ENCODE results near the gene SLC27A2.
"Not testable (repeated sequence)": the region's sequence is repeated elsewhere in the genome, so short reads cannot be mapped to it uniquely, and the experiment has no call there.

The SLC27A2 gene

DNA sequence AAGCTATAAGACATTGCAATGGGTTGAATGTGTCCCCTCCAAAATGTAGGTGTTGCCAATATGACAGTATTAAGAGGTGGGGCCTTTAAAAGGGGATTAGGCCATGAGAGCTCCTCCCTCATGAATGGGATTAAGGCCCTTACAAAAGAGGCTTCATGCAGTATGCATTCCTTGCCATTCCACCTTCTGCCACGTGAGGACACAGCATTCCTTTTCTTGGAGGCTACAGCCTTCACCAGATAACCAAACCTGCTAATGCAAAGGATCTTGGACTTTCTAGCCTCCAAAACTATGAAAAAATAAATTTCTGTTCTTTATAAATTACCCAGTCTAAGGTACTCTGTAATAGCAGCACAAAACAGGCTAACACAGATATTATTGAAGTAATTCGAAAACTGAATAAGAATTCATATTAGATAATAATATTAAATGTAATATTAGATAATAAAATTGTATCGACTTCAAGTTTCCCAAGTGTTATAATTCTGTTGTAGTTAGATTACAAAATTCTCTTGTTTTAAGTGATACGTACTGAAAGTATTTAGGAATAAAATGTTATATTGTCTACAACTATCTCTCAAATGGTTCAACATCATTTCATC lies 33.5 kb upstream of the SLC27A2 start:
- H3K9me3 ChIP-seq (ENCODE audit: control insufficient read depth, insufficient read depth, low read length), result no peaks in the 10 kb centered on the region
- no peaks in the 10 kb centered on the region for H3K36me3 ChIP-seq (ENCODE audit: insufficient read depth, low read length)
- H3K4me1 ChIP-seq (ENCODE audit: insufficient read depth, low read length), result no peaks in the 10 kb centered on the region
- H3K9ac ChIP-seq (ENCODE audit: low read depth, low read length), result no peak overlapping the region

DNA sequence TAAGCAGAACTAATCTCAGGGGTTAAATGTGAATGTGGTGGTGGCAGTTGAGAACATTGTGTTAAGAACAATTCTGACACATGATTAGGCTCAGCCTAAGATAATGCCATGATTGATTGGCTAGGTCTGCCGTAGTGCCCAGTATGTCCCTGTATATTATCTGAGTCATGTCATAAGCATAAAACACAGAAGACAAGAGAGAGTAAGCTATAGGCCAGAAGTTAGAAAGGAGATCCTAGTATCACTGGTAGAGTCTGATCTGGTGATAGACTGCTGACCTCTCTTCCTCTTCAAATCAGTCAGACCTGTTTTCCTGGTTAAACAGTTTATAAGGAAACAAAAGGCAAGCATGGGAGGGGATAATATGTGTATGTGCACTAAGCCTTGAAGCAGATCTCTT lies 32.9 kb upstream of the SLC27A2 start:
- Histone ChIP-seq H3K36me3 (ENCODE audit: insufficient read depth, low read length) (no peaks in the 10 kb centered on the region), H3K9ac (ENCODE audit: low read depth, low read length) (no peak overlapping the region), H3K4me1 (ENCODE audit: insufficient read depth, low read length) (no peaks in the 10 kb centered on the region), H3K9me3 (ENCODE audit: control insufficient read depth, insufficient read depth, low read length) (no peaks in the 10 kb centered on the region)

DNA sequence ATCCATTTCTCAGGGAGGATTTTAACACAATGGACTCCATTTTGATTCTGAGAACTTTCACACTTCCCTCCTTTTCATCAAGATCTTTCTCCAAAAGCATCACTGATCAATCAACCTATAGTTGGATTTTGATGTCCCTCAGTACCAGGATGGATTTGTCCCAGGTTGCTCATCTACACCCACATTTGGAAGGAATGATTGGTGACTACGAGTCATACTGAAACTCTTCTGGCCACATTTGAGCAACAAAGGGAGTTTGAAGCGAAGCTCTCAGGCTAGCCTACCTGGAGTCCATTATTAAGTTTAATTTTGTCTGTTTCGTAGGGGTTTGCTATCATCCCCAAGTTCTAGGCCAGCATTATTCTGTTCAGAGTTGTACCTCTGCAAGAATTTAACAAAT lies 31.6 kb upstream of the SLC27A2 start:
- no peaks in the 10 kb centered on the region for H3K9me3 ChIP-seq (ENCODE audit: control insufficient read depth, insufficient read depth, low read length)
- no peaks in the 10 kb centered on the region for H3K4me1 ChIP-seq (ENCODE audit: insufficient read depth, low read length)
- no peaks in the 10 kb centered on the region for H3K36me3 ChIP-seq (ENCODE audit: insufficient read depth, low read length)
- H3K9ac ChIP-seq (ENCODE audit: low read depth, low read length), result no peak overlapping the region

DNA sequence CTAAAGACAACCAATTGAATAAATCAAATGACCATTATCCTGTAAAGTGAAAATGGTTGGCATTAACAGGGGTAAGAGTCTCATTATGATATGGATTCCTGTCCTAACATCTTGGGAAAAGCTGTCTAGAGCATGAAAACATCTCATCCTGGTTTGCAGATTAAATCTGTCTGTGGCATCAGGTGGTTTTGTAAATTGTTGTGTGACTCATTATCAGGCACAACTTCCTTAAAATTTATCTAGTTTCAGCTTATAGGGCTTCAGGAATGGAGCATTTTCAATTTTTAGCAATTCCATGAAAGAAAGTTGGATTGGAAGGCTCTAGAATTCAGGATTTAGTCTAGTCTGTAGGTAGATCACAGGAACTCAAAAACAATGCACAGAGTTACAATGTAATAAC lies 31.1 kb upstream of the SLC27A2 start:
- H3K9me3 ChIP-seq (ENCODE audit: control insufficient read depth, insufficient read depth, low read length), result no peaks in the 10 kb centered on the region
- no peak overlapping the region for H3K9ac ChIP-seq (ENCODE audit: low read depth, low read length)
- no peaks in the 10 kb centered on the region for H3K36me3 ChIP-seq (ENCODE audit: insufficient read depth, low read length)
- H3K4me1 ChIP-seq (ENCODE audit: insufficient read depth, low read length), result no peaks in the 10 kb centered on the region

DNA sequence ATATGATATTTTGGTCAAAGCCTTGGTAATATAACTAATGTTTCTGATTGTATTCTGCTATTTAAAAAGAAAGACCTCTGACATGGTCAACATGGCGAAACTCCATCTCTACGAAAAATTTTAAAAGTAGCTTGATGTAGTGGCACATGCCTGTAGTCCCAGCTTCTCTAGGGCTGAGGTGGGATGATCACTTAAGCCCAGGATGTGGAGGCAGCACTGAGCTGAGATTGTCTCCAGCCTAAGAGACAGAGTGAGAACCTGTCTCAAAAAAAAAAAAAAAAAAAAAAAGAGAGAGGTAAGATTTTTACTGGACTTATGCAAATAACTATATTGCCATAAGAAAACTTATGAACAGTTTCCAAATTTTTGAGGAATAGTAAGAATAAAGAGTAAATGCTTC lies 30.5 kb upstream of the SLC27A2 start:
- H3K4me1 ChIP-seq (ENCODE audit: insufficient read depth, low read length), result no peaks in the 10 kb centered on the region
- H3K36me3 ChIP-seq (ENCODE audit: insufficient read depth, low read length), result no peaks in the 10 kb centered on the region
- H3K9me3 ChIP-seq (ENCODE audit: control insufficient read depth, insufficient read depth, low read length), result no peaks in the 10 kb centered on the region
- no peak overlapping the region for H3K9ac ChIP-seq (ENCODE audit: low read depth, low read length)

DNA sequence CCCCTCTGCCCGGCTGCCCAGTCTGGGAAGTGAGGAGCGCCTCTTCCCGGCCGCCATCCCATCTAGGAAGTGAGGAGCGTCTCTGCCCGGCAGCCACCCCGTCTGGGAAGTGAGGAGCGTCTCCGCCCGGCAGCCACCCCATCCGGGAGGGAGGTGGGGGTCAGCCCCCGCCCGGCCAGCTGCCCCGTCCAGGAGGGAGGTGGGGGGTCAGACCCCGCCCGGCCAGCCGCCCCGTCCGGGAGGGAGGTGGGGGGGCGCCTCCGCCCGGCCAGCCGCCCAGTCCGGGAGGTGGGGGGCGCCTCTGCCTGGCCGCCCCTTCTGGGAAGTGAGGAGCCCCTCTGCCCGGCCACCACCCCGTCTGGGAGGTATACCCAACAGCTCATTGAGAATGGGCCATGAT lies 23.8 kb upstream of the SLC27A2 start:
- not testable (repeated sequence) for H3K4me1 ChIP-seq (ENCODE audit: insufficient read depth, low read length); H3K36me3 ChIP-seq (ENCODE audit: insufficient read depth, low read length); H3K9ac ChIP-seq (ENCODE audit: low read depth, low read length); H3K9me3 ChIP-seq (ENCODE audit: control insufficient read depth, insufficient read depth, low read length)

DNA sequence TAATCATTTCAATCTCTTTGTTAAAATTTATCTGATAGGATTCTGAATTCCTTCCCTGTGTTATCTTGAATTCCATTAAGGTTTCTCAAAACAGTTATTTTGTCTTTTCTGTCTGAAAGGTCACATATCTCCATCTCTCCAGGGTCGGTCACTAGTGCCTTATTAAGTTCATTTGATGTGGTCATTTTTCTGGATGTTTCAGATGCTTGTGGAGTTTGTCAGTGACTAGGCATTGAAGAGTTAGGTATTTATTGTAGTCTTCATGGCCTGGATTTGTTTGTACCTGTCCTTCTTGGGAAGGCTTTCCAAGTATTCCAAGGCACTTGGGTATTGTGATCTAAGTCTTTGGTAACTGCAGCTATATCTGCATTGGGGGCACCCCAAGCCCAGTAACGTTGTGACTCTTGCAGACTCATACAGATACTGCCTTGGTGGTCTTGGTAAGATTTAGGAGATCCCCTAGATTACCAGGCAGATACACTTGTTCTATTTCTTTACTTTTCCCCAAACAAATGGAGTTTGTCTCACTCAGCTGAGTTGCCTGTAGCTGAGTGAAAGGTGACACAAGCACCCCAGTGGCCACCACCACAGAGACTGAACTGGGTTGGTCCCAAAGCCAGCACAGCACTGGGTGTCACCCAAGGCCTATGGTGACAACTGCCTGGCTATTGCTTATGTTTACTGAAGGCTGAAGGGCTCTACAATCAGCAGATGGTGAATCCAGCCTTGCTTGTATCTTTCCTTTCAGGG lies 18.9 kb upstream of the SLC27A2 start:
- Histone ChIP-seq H3K9me3 (ENCODE audit: control insufficient read depth, insufficient read depth, low read length) (no peaks in the 10 kb centered on the region), H3K9ac (ENCODE audit: low read depth, low read length) (no peak overlapping the region), H3K4me1 (ENCODE audit: insufficient read depth, low read length) (no peaks in the 10 kb centered on the region), H3K36me3 (ENCODE audit: insufficient read depth, low read length) (no peaks in the 10 kb centered on the region)

DNA sequence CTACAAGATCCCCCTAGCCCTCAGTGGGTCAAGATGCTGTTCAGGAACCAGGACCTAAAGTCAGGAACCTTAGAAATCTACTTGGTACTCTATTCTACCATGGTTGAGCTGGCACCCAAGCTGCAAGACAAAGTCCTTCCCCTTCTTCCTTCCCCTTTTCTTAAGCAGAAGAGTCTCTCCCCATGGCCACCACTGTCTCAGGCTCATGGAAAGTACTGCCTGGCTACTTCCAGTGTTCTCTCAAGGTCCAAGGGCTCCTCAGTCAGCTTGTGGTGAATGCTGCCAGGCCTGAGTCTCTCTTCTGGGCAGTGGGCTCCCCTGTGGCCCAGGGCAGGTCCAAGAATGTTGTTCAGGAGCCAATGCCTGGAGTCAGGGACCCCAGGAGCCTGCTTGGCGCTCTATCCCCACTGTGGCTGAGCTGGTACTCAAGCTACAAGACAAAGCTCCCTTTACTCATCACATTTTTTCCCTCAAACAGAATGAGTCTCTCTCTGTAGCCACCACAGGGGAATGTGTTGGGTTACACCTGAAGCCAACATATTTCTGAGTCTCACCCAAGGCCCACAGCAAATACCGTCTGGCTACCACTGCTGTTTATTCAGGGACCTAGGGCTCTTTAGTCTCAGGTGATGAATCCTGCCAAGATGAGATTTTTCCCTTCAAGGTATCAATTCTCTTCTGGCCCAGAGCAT lies 18.1 kb upstream of the SLC27A2 start:
- Histone ChIP-seq H3K9ac (ENCODE audit: low read depth, low read length) (no peak overlapping the region), H3K9me3 (ENCODE audit: control insufficient read depth, insufficient read depth, low read length) (no peaks in the 10 kb centered on the region), H3K36me3 (ENCODE audit: insufficient read depth, low read length) (no peaks in the 10 kb centered on the region), H3K4me1 (ENCODE audit: insufficient read depth, low read length) (no peaks in the 10 kb centered on the region)

DNA sequence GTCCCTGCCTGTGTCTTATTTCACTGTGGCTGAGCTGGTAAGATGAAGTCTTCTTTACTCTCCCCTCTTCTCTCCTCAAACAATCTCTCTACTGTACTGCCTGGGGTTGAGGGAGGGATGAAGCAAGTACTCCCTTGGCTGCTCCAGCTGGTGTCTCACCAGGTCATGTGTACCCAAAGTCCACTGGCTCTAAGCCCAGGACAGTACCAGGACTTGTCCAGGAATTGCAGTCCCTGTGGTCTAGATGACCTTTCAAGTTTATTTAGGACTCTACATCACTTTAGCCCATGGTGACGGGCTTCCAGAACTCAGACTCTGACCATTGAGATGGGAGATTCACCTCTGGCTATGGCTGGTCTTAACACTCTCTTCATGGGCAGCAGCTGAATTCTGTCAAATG lies 17.5 kb upstream of the SLC27A2 start:
- Histone ChIP-seq H3K4me1 (ENCODE audit: insufficient read depth, low read length) (no peaks in the 10 kb centered on the region), H3K9ac (ENCODE audit: low read depth, low read length) (no peak overlapping the region), H3K9me3 (ENCODE audit: control insufficient read depth, insufficient read depth, low read length) (no peaks in the 10 kb centered on the region), H3K36me3 (ENCODE audit: insufficient read depth, low read length) (no peaks in the 10 kb centered on the region)

DNA sequence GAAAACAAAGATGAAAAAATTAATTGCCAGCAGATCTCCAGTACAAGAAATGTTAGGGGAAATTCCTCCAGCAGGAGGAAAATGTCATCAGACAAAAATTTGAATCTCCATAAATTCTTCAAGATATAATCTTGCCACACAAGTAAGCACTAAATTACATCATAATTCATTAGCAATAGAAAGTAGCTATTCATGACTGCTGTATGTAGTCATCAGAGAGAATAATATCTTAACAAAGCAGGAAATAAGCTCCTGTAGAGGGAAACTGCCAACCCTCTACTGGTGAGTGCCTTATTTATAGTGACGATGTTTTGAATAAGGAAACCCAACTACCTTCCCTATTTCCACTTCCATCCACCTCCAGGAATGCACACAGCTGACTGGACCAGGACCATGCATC lies 15.8 kb upstream of the SLC27A2 start:
- H3K9me3 ChIP-seq (ENCODE audit: control insufficient read depth, insufficient read depth, low read length), result no peaks in the 10 kb centered on the region
- no peaks in the 10 kb centered on the region for H3K36me3 ChIP-seq (ENCODE audit: insufficient read depth, low read length)
- H3K4me1 ChIP-seq (ENCODE audit: insufficient read depth, low read length), result no peaks in the 10 kb centered on the region
- H3K9ac ChIP-seq (ENCODE audit: low read depth, low read length), result no peak overlapping the region

DNA sequence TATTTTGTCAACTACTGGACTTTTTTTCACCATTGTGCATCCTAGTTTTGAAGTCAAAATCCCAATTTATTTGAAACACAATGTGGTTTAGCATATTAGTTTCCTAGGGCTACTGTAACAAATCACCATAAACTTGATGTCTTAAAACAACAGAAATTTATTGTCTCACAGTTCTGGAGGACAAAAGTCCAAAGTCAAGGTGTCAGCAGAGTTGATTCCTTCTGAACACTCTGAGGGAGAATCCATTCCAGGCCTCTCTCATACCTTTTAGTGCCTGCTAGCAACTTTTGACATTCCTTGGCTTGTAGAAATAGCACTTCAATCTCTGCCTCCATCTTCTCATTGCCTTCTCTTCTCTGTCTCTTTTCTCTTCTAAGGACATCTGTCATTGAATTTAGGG lies 14.9 kb upstream of the SLC27A2 start:
- H3K4me1 ChIP-seq (ENCODE audit: insufficient read depth, low read length), result no peaks in the 10 kb centered on the region
- H3K9me3 ChIP-seq (ENCODE audit: control insufficient read depth, insufficient read depth, low read length), result no peaks in the 10 kb centered on the region
- no peaks in the 10 kb centered on the region for H3K36me3 ChIP-seq (ENCODE audit: insufficient read depth, low read length)
- no peak overlapping the region for H3K9ac ChIP-seq (ENCODE audit: low read depth, low read length)

DNA sequence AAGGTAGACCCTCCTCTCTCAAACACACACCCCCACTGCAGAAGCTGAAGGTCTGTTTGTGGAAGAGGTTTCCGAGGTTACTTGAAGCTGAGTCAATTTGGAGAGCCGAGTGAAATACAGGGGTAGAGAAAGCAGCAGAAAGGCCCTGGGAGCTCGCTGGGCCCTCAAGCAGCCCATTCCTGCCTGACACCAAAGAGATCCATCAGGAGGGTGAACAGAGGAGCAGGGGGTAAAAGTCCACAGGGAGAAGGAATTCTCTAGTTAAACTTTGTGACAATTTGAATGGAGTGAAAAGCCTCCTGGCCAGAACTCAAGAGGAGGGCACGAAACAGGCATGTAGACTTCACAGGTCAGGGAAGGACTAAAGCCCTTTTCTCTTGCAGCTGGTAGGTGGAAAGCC lies 13.6 kb upstream of the SLC27A2 start:
- no peaks in the 10 kb centered on the region for H3K4me1 ChIP-seq (ENCODE audit: insufficient read depth, low read length)
- no peak overlapping the region for H3K9ac ChIP-seq (ENCODE audit: low read depth, low read length)
- no peaks in the 10 kb centered on the region for H3K36me3 ChIP-seq (ENCODE audit: insufficient read depth, low read length)
- H3K9me3 ChIP-seq (ENCODE audit: control insufficient read depth, insufficient read depth, low read length), result no peaks in the 10 kb centered on the region

DNA sequence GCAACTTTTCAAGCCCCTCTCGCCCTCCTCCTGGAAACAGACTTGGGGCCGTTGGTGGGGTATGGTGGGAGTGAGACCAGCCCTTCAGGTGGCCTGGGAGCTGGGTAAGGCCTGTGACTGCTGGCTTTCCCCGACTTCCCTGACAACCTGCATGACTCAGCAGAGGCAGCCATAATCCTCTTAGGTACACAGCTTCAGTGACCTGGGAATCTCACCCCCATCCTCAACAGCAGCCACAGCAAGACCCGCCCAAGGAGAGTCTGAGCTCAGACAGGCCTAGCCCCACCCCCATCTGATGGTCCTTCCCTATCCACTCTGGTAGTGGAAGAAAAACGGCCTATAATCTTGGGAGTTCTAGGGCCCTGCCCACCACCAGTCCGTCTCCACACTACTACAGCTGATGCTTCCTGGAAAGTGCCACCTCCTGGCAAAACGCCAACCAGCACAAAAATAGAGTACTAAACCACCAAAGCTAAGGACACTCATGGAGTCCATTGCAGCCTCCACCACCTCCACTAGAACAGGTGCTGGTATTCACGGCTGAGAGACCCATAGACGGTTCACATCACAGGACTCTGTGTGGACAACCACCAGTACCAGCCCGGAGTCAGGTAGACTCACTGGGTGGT lies 13.1 kb upstream of the SLC27A2 start:
- Histone ChIP-seq H3K9me3 (ENCODE audit: control insufficient read depth, insufficient read depth, low read length) (no peaks in the 10 kb centered on the region), H3K36me3 (ENCODE audit: insufficient read depth, low read length) (no peaks in the 10 kb centered on the region), H3K4me1 (ENCODE audit: insufficient read depth, low read length) (no peaks in the 10 kb centered on the region), H3K9ac (ENCODE audit: low read depth, low read length) (no peak overlapping the region)

DNA sequence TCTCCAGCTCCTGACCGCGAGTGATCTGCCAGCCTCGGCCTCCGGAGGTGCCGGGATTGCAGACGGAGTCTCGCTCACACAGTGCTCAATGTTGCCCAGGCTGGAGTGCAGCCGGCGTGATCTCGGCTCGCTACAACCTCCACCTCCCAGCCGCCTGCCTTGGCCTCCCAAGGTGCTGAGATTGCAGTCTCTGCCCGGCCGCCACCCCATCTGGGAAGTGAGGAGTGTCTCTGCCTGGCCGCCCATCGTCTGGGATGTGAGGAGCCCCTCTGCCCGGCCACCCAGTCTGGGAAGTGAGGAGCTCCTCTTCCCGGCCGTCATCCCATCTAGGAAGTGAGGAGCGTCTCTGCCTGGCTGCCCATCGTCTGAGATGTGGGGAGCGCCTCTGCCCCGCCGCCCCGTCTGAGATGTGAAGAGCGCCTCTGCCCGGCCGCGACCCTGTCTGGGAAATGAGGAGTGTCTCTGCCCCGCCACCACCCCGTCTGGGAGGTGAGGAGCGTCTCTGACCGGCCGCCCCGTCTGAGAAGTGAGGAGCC lies 9.6 kb upstream of the SLC27A2 start:
- not testable (repeated sequence) for H3K9me3 ChIP-seq (ENCODE audit: control insufficient read depth, insufficient read depth, low read length); H3K9ac ChIP-seq (ENCODE audit: low read depth, low read length); H3K4me1 ChIP-seq (ENCODE audit: insufficient read depth, low read length); H3K36me3 ChIP-seq (ENCODE audit: insufficient read depth, low read length)

Measured in ES-I3 (cell line).